SKM-1 treated with dmso at 0.1 percent for 144 hours (cell line): ENCODE data around the gene KAZN.

Experiments used
- DNase-seq: peaks from one replicate; lab custom pipeline; 2025; ENCODE audit not compliant: unreplicated experiment; lab: John Stamatoyannopoulos, UW

Gene KAZN

DNA sequence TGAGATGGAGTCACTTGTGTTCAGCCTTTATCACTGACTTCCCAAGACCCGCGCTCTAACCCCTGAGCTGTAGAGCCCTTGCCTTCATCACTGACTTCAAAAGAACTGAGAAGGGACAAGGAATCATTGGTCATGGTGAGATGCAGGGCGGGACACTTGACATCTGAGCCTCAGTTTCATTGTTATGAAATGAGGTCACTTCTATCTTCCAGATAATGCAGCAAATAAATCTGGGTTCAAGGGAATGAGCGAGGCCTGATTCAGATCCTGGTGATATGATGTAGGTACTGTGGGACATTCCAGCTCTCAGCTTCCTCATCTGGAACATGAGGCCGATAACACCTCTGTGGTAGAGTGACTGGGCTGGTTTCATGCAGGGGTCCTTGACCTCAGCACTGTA, 13.8 kb downstream of the KAZN start:
- DNase-seq, result no peak

DNA sequence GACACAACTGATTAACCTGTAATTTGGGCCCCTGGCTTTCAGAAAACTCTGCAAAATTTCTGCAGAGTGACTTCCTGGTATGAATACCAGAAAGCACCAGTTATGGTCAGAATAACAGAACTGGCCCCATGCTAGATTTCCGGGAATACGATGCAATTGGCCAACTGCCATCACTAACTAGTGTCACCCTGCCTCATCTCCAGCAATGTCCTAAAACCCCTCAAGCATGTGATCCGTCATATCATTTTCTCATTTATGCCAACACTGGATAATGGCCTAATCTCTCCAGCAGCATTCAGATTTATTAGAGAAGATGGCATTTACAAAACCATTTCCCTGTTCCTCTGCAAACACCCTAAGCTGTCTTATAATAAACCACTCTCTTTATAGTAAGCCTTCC, 15.4 kb downstream of the KAZN start:
- no peak for DNase-seq

DNA sequence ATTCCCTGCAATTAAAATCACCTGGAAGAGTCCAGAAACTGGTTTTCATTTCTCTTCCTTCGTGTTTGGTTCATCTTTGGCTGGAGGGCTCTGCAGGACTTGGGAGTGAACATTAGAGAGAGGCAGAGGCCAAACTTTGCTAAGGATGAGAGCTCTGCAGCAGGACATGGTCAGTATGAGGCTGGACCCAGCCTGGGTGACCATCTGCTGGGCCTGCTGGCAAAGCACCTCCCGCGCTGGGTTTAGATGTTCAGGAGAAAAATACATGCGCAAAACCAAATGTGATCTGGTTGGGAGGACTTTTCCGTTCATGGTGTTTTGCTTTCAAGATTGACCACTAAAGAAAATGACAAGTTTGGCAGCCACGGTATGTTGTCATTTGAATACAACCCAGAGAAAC, 15.9 kb downstream of the KAZN start:
- no peak for DNase-seq

DNA sequence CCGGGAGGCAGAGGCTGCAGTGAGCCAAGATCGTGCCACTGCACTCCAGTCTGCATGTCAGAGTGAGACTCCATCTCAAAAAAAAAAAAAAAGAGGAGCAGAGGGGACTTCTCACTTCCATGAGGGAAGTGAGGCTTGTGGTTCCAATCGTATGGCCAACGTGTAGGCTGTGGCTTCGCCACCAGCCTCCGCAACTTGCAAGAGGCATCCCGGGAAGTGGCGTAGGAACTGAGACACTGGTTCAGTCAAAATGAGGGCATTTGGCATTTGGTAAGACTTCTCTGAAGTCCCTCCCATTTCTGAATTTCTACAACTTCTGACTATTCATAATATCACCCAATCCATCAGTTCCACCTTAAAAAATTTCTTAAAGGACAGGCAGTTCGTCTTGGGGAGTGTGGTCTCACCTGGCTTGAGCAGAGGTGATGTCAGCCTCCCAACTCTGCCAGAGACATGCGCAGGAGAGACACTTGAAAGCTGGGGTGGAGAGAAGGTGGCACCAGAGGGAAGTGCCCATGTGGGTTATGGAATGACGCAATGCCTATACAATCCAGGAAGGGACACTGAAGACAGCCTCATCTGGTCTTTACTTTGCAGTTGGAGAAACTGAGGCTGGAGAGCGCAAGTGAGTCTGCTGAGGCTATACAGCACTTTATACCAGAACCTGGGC, 17.2 kb downstream of the KAZN start:
- DNase-seq, result no peak

DNA sequence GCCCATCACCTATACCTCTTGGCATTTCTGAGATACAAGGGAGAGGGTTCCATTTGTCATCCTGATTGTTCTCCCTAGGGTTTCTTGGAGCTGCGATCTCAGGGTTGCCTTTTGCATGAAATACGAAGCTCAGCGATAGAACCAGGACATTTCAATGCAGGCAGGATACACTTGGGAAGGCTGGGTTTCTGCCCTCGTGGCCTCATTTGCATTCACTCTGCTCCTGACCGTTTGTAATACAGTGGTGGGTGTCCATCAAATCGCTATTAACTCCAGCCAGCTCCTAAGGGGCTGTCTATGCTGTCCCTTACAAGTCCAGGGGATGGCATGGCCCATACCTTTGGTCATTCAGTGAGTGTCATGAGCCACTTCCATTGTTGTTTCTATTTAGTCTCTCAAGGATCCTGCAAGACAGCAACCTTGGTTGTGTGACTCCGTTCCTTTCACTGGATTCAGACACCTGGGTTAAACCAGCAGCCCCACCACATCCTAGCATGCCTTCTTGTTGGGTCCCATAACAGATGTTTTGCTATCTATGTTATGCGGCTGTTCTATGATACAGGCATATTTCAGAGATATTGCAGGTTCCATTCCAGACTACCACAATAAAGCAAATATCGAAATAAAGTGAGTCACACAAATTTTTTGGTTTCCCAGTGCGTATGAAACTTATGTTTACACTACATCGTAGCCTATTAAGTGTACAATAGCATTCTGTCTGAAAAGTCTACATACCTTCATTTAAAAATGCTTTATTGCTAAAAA, 18.3 kb downstream of the KAZN start:
- DNase-seq, result no peak

DNA sequence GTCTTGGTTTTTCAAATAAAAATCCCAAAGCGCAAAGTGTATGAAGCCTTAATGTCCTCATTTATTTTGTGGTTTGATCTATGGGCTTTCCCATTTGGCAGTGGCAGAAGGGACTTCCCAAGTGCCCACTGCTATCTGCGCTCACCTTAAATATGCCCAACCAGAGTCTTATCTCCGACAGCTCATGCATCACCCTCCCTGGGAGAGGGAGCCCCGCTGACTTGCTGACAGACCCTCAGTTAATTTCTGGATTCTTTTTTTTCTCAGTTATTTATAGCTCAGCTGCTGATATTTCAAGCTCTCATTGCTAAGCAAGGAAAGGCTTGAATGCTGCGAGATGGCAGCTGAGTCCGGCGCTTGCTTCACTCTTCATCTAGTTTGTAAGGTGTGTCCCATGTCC, 19.3 kb downstream of the KAZN start:
- no peak for DNase-seq

DNA sequence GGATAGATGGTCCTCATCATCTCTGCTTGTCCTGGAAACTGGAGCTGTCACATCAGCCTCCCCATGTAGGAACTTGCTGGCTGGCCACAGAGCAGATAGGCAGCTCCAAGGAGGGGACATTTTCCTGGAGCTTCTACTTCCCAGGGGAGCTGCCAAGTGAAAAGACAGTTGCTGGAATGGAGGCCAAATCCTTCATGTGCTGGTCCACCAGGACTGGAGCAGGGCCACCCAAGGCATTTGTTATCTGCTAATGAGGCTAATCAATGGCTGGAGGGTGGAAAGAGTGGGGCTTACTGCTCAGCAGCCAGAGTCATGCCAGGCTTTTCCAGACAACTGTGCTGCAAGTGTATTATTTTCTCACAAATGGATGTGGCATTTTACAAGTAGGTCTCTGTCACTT, 22.5 kb downstream of the KAZN start:
- no peak for DNase-seq

DNA sequence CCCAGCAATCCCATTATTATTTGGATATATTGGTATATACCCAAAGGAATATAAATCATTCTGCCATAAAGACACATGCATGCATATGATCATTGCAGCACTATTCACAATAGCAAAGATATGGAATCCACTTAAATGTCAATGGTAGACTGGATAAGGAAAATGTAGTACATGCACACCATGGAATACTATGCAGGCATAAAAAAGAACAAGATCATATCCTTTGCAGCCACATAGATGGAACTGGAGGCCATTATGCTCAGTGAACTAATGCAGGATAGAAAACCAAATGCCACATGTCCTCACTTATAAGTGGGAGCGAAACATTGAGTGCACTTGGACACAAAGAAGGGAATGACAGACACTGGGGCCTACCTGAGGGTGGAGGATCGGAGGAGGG, 24.6 kb downstream of the KAZN start:
- DNase-seq, result no peak

DNA sequence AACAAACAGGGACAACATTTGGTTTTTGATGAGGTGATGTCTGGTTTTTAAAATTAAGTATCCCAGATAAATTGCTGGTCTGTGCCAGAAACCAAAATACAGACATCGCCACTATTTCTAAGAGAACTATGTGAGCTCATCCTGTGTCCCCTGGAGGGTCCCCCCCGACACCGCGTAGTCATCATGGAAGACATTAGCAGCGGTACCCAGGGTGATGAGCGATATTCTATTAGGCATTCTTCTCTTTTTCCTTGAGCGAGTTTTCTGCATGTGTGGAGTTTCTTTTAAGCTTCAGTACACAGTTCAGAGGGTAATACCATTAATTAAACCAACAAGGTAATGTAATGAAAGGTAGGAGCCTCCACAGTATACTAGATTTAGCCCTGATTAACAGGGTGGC, 26.5 kb downstream of the KAZN start:
- DNase-seq, result no peak

DNA sequence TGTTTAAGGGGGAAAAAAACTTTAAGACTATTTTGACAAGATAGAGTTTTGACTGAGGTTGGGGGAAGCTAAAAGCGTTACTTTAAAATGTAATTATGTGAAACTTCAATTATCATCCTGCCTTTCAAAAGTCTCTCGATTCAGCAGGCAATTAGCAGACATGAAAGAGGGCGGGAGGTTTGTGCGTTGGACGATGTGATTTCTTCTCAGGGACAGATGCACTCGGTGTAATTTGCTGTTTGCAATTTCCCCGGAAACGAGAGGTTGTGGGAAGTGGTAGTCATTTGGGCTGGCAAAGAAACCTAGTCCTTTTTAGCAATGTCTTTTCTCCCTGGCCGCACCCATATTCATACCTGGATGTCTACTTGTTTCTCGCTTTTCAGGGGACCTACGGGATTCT, 27.1 kb downstream of the KAZN start:
- DNase-seq, result no peak

DNA sequence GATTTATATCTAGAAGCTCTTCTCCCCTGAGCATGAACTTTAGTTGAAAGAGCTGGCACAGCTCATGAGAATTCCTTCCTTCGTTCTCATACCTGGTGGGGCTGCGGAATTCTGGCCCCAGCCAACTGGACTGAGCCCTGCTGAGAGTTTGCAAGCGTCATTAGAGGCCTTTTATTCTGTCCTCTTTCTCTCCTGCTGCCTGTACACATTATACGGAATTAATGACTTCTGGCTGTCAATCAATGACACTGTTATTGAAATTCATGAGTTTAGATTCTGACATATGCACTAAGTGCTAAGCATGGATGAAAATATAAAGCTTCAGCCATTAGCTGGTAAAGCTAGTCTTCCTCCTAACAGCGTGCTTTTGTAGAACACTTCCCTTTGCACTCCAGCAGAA, 27.5 kb downstream of the KAZN start:
- no peak for DNase-seq

DNA sequence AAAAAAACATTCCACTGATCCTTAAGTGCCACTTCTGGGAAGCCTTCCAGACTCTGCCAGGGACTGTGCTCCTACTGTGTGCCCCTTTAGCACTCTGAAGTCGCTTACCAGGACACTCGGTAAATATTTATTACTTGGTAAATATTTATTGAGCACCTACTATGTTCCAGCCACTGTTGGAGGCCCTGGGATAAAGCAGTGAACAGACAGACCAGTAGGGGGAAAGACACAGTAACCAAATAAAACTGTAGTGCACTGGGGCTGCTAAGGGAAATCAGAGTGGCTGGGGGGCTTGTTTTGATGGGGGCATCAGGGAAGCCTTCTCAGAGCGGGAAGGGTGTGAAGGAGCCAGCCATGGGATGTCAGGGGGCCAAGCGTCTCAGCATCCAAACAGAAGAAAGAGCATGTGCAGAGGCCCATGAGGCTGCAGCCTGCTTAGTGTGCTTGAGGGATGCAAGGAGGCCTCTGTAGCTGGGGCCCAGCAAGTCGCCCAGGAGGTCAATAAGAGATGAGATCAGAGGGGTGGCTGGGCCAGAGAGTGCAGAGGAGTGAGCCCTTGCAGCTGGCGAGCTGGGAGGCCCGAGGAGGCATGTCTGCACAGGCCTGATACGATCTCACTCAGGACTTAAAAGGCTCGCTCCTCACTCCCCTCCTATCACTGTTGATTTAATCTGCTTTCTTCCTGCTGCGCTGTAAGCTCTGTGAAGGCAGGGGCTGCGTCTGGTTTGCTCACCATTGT, 28.6 kb downstream of the KAZN start:
- no peak for DNase-seq

DNA sequence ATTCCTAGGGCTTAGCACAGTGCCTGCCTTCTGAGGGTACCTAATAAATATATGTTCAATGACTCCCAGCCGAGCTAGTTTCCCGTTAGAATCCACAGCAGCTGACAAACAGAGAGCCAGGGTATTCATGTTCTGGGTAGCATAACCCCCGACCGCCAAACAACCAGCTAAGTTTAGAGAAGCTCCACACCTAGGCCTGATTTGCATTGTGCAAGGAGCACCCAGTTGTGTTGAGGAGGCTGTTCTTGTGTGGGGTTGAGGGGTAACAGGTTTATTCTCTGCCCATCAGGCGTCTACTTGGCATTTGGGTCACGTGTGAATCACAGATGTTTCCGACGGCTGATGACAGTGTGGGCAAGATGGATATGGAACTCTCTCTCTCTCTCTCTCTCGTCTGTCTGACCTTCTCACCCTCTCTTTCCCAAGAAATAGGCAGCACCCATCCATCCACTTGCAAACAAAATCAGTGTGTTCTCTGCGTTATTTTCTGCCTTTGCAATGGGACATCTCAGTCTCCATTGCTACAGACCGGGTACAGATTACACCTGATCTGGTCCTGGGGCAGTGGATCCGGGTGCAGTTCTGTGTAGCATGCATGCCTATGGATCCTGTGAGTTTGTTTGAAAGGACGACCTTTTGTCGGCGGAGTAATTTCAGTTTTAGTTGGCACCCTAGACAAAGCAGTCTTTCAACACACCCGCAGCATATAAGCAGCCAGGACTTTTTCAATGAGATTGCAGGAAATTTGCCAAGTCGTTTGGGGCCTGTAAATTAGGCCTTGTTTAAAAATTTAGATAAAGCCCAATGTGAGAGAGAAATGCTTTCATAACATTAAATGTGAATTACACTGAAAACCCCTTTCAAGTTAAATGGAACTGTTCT, 29.4 kb downstream of the KAZN start:
- no peak for DNase-seq

DNA sequence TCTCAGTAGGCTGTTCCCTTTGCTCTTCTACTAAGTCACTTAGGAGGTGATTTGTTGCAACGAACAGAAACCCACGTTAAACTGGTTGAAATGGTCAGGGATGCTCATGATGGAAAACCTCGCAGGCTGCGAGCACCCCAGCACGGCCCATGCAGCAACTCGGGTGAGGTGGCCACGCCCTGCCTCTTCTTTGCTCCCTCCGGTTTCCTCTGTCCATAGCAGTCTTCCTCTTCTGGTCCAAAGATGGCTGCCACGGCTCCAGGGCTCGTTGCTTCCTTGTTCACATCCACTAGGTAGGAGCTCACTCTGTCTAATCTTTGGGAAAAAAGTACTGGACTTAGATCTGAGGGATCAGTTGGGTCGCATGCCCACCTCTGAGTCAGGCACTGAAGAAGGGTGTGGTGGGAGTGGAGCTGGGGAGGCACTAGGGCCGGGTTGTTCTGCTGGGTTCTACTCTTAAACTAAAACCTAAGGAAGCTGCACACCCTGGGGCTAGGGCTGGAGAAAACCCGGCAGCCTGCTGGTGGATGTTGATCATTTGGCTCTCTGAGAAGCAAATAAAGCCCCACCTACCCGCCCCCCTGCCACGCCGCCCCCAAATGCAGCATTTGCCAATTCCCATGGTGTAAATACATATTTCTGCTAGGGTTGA, 31.0 kb downstream of the KAZN start:
- no peak for DNase-seq

DNA sequence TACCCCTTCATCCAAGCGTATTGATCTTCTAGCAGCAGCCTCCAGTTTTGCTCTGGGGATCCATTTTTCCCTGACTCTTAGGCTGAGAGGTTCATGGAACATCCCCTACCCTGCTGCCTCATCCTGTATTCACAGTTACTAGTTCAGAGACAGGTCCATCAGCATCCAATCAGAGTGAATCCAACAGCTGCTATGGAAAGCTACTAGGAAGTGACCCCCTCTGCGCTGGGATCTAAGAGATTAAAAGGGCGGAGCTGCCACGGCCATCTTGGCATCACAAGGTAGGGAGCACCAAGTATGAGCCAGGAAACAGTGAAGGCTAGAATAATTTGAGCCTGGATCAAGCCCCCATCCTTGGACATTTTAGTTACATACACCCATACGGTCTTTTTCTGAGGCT, 32.5 kb downstream of the KAZN start:
- no peak for DNase-seq

DNA sequence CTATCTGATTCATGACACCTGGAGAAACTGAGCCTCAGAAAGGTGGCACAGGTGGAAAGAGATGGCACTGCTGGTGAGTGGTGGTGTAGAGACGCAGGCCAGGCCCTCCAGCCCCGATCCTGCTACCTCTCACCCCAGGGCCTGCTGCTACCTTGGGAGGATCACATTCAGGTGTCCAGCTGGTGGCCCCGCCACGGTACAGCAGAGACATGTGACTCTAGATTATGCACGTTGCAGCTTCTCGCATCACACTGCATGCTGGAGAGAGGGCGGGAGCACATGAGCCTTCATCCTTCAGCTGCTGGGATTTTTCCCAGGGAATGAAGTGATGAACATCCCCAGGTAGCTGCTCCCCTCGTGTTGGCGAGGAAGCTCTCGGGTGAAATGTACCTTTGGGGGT, 32.9 kb downstream of the KAZN start:
- no peak for DNase-seq

DNA sequence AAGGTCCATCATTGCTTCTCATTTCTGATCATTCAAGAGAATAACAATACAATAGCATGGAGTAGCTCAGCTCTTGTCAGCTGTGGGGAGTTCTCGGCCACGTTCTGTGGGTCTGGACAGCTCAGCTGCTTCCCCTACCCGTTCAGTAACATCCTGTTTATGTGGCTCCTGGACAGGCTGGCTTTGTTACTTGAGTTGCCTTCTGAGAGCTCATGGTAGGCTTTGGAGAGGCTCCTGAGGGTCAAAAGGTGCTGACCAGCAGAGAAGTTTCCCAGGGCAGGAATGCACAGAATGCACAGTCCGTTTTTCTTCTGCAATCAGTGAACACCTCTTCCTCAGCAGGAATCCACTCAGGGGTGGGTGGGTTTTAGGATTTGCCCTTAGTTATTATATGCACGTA, 36.0 kb downstream of the KAZN start:
- DNase-seq, result no peak

DNA sequence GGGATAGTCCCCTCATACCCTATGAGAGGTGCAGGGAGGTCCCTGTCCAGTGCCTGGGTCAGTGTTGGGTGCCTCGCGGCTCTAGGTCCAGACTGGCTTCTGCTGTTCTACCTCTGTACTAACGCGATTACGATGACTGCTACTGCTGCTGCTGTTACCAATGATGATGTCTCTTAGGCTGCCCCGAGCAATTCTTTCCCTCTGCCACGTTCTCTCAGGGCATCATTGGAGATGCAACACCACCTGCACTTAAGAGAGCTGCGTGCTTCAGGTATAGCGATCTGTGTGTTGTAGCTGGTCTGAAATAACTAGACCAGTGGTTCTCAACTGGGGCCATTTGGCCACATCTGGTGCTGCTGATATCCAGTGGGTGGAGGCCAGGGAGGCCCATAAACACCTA, 36.9 kb downstream of the KAZN start:
- no peak for DNase-seq

DNA sequence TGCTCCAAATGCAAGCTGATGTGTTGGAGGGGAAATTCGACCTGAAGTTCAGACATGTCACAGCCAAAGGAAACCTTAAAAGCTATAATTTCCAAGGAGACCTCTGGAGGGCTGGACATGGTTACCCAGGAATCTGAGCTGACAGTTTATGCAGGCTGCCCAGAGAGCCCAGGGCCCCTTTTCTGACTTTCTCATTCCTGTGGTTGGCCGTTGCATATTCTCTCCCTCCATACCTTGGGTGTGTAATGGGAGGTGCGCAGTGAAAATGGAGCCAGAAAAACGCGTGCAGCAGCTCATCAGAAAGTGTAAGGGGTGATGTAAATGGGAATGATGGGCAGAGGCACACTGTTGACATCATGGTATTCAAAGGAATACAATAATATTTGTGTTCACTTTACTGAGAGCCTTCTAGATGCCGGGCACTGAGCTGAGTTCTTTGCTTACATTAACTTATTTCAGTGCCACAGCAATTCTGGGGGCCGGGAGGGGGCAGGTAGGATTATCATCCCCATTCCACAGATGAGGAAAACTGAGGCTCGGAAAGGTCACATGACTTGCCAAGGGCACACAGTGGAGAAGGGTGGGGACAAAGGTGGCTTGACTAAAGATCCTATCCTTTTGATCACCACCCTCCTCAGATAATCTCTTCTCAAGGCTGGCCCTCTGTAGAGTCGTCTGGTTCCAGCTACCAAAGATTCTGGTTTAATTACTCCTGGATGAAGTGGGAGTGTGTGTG, 38.6 kb downstream of the KAZN start:
- DNase-seq, result no peak
